ENCODE measurements around the gene SLPI.
A peak's percentile ranks its signal among the peaks of the same experiment; 100 is the strongest.

The SLPI gene

GRCh38 chr20:45275338-45275737 lies 21.0 kb upstream of the SLPI start:
- DNase-seq (ENCODE audit: low read depth in 2 of 2), result no peak

- no peak for DNase-seq (ENCODE audit: low read depth in 2 of 2)
Measured at GRCh38 chr20:45269754-45270270, 15.4 kb upstream of the SLPI start.

- DNase-seq (ENCODE audit: low read depth in 2 of 2), result no peak
Measured at GRCh38 chr20:45269056-45269455, 14.7 kb upstream of the SLPI start.

GRCh38 chr20:45268531-45268930 lies 14.2 kb upstream of the SLPI start:
- DNase-seq (ENCODE audit: low read depth in 2 of 2), result no peak

- DNase-seq (ENCODE audit: low read depth in 2 of 2), result no peak
Measured at GRCh38 chr20:45266977-45267376, 12.6 kb upstream of the SLPI start.

GRCh38 chr20:45263556-45264266 lies 9.3 kb upstream of the SLPI start:
- DNase-seq (ENCODE audit: low read depth in 2 of 2), result no peak

GRCh38 chr20:45258664-45259063 lies 4.3 kb upstream of the SLPI start:
- no peak for DNase-seq (ENCODE audit: low read depth in 2 of 2)

- no peak for DNase-seq (ENCODE audit: low read depth in 2 of 2)
Measured at GRCh38 chr20:45258259-45258658, 3.9 kb upstream of the SLPI start.

- no peak for DNase-seq (ENCODE audit: low read depth in 2 of 2)
Measured at GRCh38 chr20:45257711-45258110, 3.3 kb upstream of the SLPI start.

- no peak for DNase-seq (ENCODE audit: low read depth in 2 of 2)
Measured at GRCh38 chr20:45257161-45257560, 2.8 kb upstream of the SLPI start.

- no peak for DNase-seq (ENCODE audit: low read depth in 2 of 2)
Measured at GRCh38 chr20:45253261-45253660, 1.1 kb downstream of the SLPI start.

- no peak for DNase-seq (ENCODE audit: low read depth in 2 of 2)
Measured at GRCh38 chr20:45251884-45252560, 2.3 kb downstream of the SLPI start.

GRCh38 chr20:45248609-45249008 lies 5.8 kb downstream of the SLPI start:
- DNase-seq (ENCODE audit: low read depth in 2 of 2), result no peak

GRCh38 chr20:45247865-45248264 lies 6.5 kb downstream of the SLPI start:
- DNase-seq (ENCODE audit: low read depth in 2 of 2), result no peak

GRCh38 chr20:45246109-45246508 lies 8.3 kb downstream of the SLPI start:
- DNase-seq (ENCODE audit: low read depth in 2 of 2), result no peak

- no peak for DNase-seq (ENCODE audit: low read depth in 2 of 2)
Measured at GRCh38 chr20:45238139-45238538, 16.2 kb downstream of the SLPI start.

- no peak for DNase-seq (ENCODE audit: low read depth in 2 of 2)
Measured at GRCh38 chr20:45235995-45236394, 18.4 kb downstream of the SLPI start.

GRCh38 chr20:45230631-45231030 lies 23.7 kb downstream of the SLPI start:
- no peak for DNase-seq (ENCODE audit: low read depth in 2 of 2)

GRCh38 chr20:45229264-45230056 lies 24.9 kb downstream of the SLPI start:
- DNase-seq (ENCODE audit: low read depth in 2 of 2), result peak; percentile 32 to 56

GRCh38 chr20:45226287-45226686 lies 28.1 kb downstream of the SLPI start:
- no peak for DNase-seq (ENCODE audit: low read depth in 2 of 2)

- no peak for DNase-seq (ENCODE audit: low read depth in 2 of 2)
Measured at GRCh38 chr20:45223136-45223535, 31.2 kb downstream of the SLPI start.

- no peak for DNase-seq (ENCODE audit: low read depth in 2 of 2)
Measured at GRCh38 chr20:45221076-45221475, 33.3 kb downstream of the SLPI start, which contains the start of gene SEMG2. Gene SEMG2 (plus strand): TSS chr20:45221373. CDS start chr20:45221390, 17 bp downstream.

Measured in stimulated activated CD4-positive, alpha-beta T cell treated with anti-CD3 and anti-CD28 coated beads, Interleukin-15, amount 100 ng/mL, for 48 hours (primary cell).